Neural cell (in vitro differentiated cells): ENCODE results near the gene CPVL. TPM values are rescaled to one million over a fixed set of nuclear protein-coding genes. Genes with fewer than 3 reads are reported as not detected.

ENCODE experiments used
- H2AFZ ChIP-seq: fragments of 200-600, 300-800 bp; sonication (generic), shearing (Covaris generic); 2 replicates; pipeline ENCODE4 v1.6.0; 2014; ENCODE audit warnings: low read depth, mild to moderate bottlenecking, antibody characterized with exemption, low read length, moderate library complexity
- H3F3A ChIP-seq: fragments of 200-600 bp; shearing (Covaris generic); 2 replicates; pipeline ENCODE4 v1.6.1; 2016; ENCODE audit warnings: mild to moderate bottlenecking, moderate library complexity, mixed read lengths, antibody characterized with exemption, low read length; ENCODE audit not compliant: insufficient read depth, poor library complexity, severe bottlenecking
- H3K27ac ChIP-seq: fragments of 200-600, 300-800 bp; sonication (generic), shearing (Covaris generic); 2 replicates; pipeline ENCODE4 v1.5.1; 2014; ENCODE audit warnings: mild to moderate bottlenecking, low read length, moderate library complexity
- H3K27me3 ChIP-seq: fragments of 300-800, 200-600 bp; sonication (generic), shearing (Covaris generic); 2 replicates; pipeline ENCODE4 v1.6.0; 2014; ENCODE audit warnings: mild to moderate bottlenecking, low read depth, low read length, moderate library complexity; ENCODE audit not compliant: insufficient read depth
- H3K36me3 ChIP-seq: fragments of 300-800, 200-600 bp; sonication (generic), shearing (Covaris generic); 2 replicates; pipeline ENCODE4 v1.5.1; 2014; ENCODE audit warnings: mild to moderate bottlenecking, antibody characterized with exemption, low read length, moderate library complexity; ENCODE audit not compliant: insufficient read depth
- H3K4me2 ChIP-seq: fragments of 300-800, 200-600 bp; sonication (generic), shearing (Covaris generic); 2 replicates; pipeline ENCODE4 v1.6.0; 2014; ENCODE audit warnings: mild to moderate bottlenecking, low read length
- H3K4me3 ChIP-seq: fragments of 300-800, 200-600 bp; sonication (generic), shearing (Covaris generic); 2 replicates; pipeline ENCODE4 v1.5.1; 2014; ENCODE audit warnings: mild to moderate bottlenecking, low read length, moderate library complexity
- H3K79me2 ChIP-seq: fragments of 200-600 bp; shearing (Covaris generic); replicated peaks from 2 replicates; pipeline ENCODE4 v1.6.0; 2014; ENCODE audit warnings: mild to moderate bottlenecking, low read length, moderate library complexity; ENCODE audit not compliant: insufficient read depth
- H3K9ac ChIP-seq: fragments of 300-800, 200-600 bp; sonication (generic), shearing (Covaris generic); 2 replicates; pipeline ENCODE4 v1.6.1; 2016; ENCODE audit warnings: mild to moderate bottlenecking, low read length, mixed read lengths
- H3K9me2 ChIP-seq: fragments of 200-600 bp; shearing (Covaris generic); 2 replicates; pipeline ENCODE4 v1.6.1; 2016; ENCODE audit warnings: mild to moderate bottlenecking, low read length, mixed read lengths; ENCODE audit not compliant: insufficient read depth
- H3K9me3 ChIP-seq: fragments of 200-600, 300-800 bp; sonication (generic), shearing (Covaris generic); 2 replicates; pipeline ENCODE4 v1.6.1; 2016; ENCODE audit warnings: mild to moderate bottlenecking, mixed run types, low read length, moderate library complexity, mixed read lengths
- H4K20me1 ChIP-seq: fragments of 200-600 bp; shearing (Covaris generic); 2 replicates; pipeline ENCODE4 v1.6.1; 2016; ENCODE audit warnings: mild to moderate bottlenecking, mixed run types; ENCODE audit not compliant: insufficient read depth
- EP300 ChIP-seq: fragments of 450-650 bp; conservative IDR thresholded peaks from 2 replicates; pipeline ENCODE4 v1.6.1; 2014; ENCODE audit warnings: antibody characterized with exemption, mild to moderate bottlenecking, moderate library complexity; ENCODE audit not compliant: poor library complexity, severe bottlenecking
- EZH2 ChIP-seq: fragments of 200-600, 300-800 bp; shearing (Covaris generic), sonication (generic); IDR thresholded peaks from 2 replicates; pipeline ENCODE4 v1.6.1; 2014; ENCODE audit warnings: antibody characterized with exemption, low read length, borderline replicate concordance, mild to moderate bottlenecking; ENCODE audit not compliant: insufficient read depth, poor library complexity, severe bottlenecking
- MXI1 ChIP-seq: fragments of 450-650 bp; conservative IDR thresholded peaks from 2 replicates; pipeline ENCODE4 v1.6.1; 2014; ENCODE audit warnings: antibody characterized with exemption, mild to moderate bottlenecking; ENCODE audit not compliant: poor library complexity, severe bottlenecking
- POLR2AphosphoS5 ChIP-seq: IDR thresholded peaks from 2 replicates; pipeline ENCODE4 v1.6.1; 2012
- RAD21 ChIP-seq: fragments of 450-650 bp; conservative IDR thresholded peaks from 2 replicates; pipeline ENCODE4 v1.6.1; 2014; ENCODE audit warnings: antibody characterized with exemption, mild to moderate bottlenecking, moderate library complexity
- SMC3 ChIP-seq: fragments of 450-650 bp; conservative IDR thresholded peaks from 2 replicates; pipeline ENCODE4 v1.6.1; 2014; ENCODE audit warnings: antibody characterized with exemption, mild to moderate bottlenecking, moderate library complexity; ENCODE audit not compliant: poor library complexity
- TAF1 ChIP-seq: IDR thresholded peaks from 2 replicates; pipeline ENCODE4 v1.6.1; 2012; ENCODE audit warnings: low read depth
- polyA plus RNA-seq: library from polyadenylated mRNA; depleted of rRNA; stranded (reverse); fragments of >200 nt; gene quantifications from 2 replicates; pipeline ENCODE4 v1.2.3, GENCODE V29; 2014
- TF ChIP-seq, protein P1 (sequence below): IDR thresholded peaks from 2 replicates; pipeline ENCODE4 v1.6.1; 2012; ENCODE audit warnings: borderline replicate concordance
- TF ChIP-seq, protein P2 (sequence below): fragments of 450-650 bp; IDR thresholded peaks from 2 replicates; pipeline ENCODE4 v1.5.1; 2014; ENCODE audit warnings: antibody characterized with exemption, mild to moderate bottlenecking, moderate library complexity; ENCODE audit not compliant: poor library complexity, severe bottlenecking

Gene CPVL
- polyA plus RNA-seq, 1 donor from 2014 or later = 13.0 TPM

GRCh38 chr7:28954471-28954870, 191.9 kb downstream of the CPVL start:
- Histone ChIP-seq H3K27ac (no peak overlapping the region), H3K4me2 (no peak overlapping the region), H3K9me3 (no peaks in the 10 kb centered on the region), H3F3A (no peaks in the 10 kb centered on the region), H4K20me1 (no peaks in the 10 kb centered on the region), H3K27me3 (peaks cover 54% of the 10 kb centered on the region), H3K9me2 (no peaks in the 10 kb centered on the region), H3K4me3 (no peak overlapping the region), H3K79me2 (no peaks in the 10 kb centered on the region), H3K9ac (no peak overlapping the region), H3K36me3 (no peaks in the 10 kb centered on the region), H2AFZ (no peak overlapping the region)
- TF ChIP-seq MXI1 (no peak), RAD21 (no peak), EP300 (no peak), TAF1 (no peak), POLR2AphosphoS5 (no peak), SMC3 (no peak), EZH2 (no peak)
- TF ChIP-seq, protein P1, sequence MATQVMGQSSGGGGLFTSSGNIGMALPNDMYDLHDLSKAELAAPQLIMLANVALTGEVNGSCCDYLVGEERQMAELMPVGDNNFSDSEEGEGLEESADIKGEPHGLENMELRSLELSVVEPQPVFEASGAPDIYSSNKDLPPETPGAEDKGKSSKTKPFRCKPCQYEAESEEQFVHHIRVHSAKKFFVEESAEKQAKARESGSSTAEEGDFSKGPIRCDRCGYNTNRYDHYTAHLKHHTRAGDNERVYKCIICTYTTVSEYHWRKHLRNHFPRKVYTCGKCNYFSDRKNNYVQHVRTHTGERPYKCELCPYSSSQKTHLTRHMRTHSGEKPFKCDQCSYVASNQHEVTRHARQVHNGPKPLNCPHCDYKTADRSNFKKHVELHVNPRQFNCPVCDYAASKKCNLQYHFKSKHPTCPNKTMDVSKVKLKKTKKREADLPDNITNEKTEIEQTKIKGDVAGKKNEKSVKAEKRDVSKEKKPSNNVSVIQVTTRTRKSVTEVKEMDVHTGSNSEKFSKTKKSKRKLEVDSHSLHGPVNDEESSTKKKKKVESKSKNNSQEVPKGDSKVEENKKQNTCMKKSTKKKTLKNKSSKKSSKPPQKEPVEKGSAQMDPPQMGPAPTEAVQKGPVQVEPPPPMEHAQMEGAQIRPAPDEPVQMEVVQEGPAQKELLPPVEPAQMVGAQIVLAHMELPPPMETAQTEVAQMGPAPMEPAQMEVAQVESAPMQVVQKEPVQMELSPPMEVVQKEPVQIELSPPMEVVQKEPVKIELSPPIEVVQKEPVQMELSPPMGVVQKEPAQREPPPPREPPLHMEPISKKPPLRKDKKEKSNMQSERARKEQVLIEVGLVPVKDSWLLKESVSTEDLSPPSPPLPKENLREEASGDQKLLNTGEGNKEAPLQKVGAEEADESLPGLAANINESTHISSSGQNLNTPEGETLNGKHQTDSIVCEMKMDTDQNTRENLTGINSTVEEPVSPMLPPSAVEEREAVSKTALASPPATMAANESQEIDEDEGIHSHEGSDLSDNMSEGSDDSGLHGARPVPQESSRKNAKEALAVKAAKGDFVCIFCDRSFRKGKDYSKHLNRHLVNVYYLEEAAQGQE = no peak
- TF ChIP-seq, protein P2, sequence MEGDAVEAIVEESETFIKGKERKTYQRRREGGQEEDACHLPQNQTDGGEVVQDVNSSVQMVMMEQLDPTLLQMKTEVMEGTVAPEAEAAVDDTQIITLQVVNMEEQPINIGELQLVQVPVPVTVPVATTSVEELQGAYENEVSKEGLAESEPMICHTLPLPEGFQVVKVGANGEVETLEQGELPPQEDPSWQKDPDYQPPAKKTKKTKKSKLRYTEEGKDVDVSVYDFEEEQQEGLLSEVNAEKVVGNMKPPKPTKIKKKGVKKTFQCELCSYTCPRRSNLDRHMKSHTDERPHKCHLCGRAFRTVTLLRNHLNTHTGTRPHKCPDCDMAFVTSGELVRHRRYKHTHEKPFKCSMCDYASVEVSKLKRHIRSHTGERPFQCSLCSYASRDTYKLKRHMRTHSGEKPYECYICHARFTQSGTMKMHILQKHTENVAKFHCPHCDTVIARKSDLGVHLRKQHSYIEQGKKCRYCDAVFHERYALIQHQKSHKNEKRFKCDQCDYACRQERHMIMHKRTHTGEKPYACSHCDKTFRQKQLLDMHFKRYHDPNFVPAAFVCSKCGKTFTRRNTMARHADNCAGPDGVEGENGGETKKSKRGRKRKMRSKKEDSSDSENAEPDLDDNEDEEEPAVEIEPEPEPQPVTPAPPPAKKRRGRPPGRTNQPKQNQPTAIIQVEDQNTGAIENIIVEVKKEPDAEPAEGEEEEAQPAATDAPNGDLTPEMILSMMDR = no peak

- no peaks in the 10 kb centered on the region for H3K36me3 ChIP-seq
- peaks cover 45% of the 10 kb centered on the region for H3K27me3 ChIP-seq
- no peak overlapping the region for H3K4me2 ChIP-seq
- no peak for TF ChIP-seq POLR2AphosphoS5
- TF ChIP-seq RAD21 = no peak
- no peak for TF ChIP-seq TAF1
- TF ChIP-seq SMC3 = no peak
- no peak for TF ChIP-seq EP300
- TF ChIP-seq, protein P2 = no peak
- TF ChIP-seq, protein P1 = no peak
- no peak for TF ChIP-seq EZH2
- no peak for TF ChIP-seq MXI1
- no peaks in the 10 kb centered on the region for H3K9me2 ChIP-seq
- H3K9me3 ChIP-seq = no peaks in the 10 kb centered on the region
- no peaks in the 10 kb centered on the region for H3K79me2 ChIP-seq
- no peaks in the 10 kb centered on the region for H3F3A ChIP-seq
- H4K20me1 ChIP-seq = no peaks in the 10 kb centered on the region
- H3K9ac ChIP-seq = no peak overlapping the region
- no peak overlapping the region for H3K27ac ChIP-seq
- no peak overlapping the region for H3K4me3 ChIP-seq
- H2AFZ ChIP-seq = no peak overlapping the region
Measured at GRCh38 chr7:28953633-28954032, 192.7 kb downstream of the CPVL start.
